Neural cell (in vitro differentiated cells): Measurements from ENCODE around the gene STX1A.
A peak's percentile ranks its signal among the peaks of the same experiment; 100 is the strongest.

ENCODE experiments used
- EP300 ChIP-seq: fragments of 450-650 bp; conservative IDR thresholded peaks from 2 replicates; pipeline ENCODE4 v1.6.1; 2014; ENCODE audit warnings: antibody characterized with exemption, mild to moderate bottlenecking, moderate library complexity; ENCODE audit not compliant: poor library complexity, severe bottlenecking
- EZH2 ChIP-seq: fragments of 200-600, 300-800 bp; shearing (Covaris generic), sonication (generic); IDR thresholded peaks from 2 replicates; pipeline ENCODE4 v1.6.1; 2014; ENCODE audit warnings: antibody characterized with exemption, low read length, borderline replicate concordance, mild to moderate bottlenecking; ENCODE audit not compliant: insufficient read depth, poor library complexity, severe bottlenecking
- POLR2AphosphoS5 ChIP-seq: IDR thresholded peaks from 2 replicates; pipeline ENCODE4 v1.6.1; 2012
- RAD21 ChIP-seq: fragments of 450-650 bp; conservative IDR thresholded peaks from 2 replicates; pipeline ENCODE4 v1.6.1; 2014; ENCODE audit warnings: antibody characterized with exemption, mild to moderate bottlenecking, moderate library complexity
- SMC3 ChIP-seq: fragments of 450-650 bp; conservative IDR thresholded peaks from 2 replicates; pipeline ENCODE4 v1.6.1; 2014; ENCODE audit warnings: antibody characterized with exemption, mild to moderate bottlenecking, moderate library complexity; ENCODE audit not compliant: poor library complexity
- TAF1 ChIP-seq: IDR thresholded peaks from 2 replicates; pipeline ENCODE4 v1.6.1; 2012; ENCODE audit warnings: low read depth
- TF ChIP-seq, protein P1 (sequence below): IDR thresholded peaks from 2 replicates; pipeline ENCODE4 v1.6.1; 2012; ENCODE audit warnings: borderline replicate concordance
- TF ChIP-seq, protein P2 (sequence below): fragments of 450-650 bp; IDR thresholded peaks from 2 replicates; pipeline ENCODE4 v1.5.1; 2014; ENCODE audit warnings: antibody characterized with exemption, mild to moderate bottlenecking, moderate library complexity; ENCODE audit not compliant: poor library complexity, severe bottlenecking

DNA sequence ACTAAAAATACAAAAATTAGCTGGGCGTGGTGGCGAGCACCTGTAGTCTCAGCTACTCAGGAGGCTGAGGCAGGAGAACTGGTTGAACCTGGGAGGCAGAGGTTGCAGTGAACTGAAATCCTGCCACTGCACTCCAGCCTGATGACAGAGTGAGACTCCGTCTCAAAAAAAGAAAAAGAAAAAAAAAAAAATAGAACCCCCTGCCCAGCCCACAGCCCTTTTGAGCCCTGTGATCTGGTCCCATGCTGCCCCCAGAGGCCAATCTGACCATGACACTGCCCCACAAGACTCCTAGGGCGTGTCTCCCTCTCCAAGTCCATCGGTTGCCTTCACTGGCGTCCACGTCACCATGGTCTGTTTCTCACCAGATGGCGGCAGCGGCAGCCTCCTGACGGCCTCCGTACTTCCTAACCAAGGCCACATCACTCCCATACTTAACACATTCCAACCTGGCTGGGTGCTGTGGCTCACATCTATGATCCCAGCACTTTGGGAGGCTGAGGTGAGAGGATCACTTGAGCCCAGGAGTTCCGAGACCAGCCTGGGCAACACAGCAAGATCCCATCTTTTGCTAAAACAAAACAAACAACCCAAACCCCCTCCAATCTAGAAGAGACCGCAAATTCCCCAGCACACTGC, 18.0 kb downstream of the STX1A start:
- TF ChIP-seq, protein P1, sequence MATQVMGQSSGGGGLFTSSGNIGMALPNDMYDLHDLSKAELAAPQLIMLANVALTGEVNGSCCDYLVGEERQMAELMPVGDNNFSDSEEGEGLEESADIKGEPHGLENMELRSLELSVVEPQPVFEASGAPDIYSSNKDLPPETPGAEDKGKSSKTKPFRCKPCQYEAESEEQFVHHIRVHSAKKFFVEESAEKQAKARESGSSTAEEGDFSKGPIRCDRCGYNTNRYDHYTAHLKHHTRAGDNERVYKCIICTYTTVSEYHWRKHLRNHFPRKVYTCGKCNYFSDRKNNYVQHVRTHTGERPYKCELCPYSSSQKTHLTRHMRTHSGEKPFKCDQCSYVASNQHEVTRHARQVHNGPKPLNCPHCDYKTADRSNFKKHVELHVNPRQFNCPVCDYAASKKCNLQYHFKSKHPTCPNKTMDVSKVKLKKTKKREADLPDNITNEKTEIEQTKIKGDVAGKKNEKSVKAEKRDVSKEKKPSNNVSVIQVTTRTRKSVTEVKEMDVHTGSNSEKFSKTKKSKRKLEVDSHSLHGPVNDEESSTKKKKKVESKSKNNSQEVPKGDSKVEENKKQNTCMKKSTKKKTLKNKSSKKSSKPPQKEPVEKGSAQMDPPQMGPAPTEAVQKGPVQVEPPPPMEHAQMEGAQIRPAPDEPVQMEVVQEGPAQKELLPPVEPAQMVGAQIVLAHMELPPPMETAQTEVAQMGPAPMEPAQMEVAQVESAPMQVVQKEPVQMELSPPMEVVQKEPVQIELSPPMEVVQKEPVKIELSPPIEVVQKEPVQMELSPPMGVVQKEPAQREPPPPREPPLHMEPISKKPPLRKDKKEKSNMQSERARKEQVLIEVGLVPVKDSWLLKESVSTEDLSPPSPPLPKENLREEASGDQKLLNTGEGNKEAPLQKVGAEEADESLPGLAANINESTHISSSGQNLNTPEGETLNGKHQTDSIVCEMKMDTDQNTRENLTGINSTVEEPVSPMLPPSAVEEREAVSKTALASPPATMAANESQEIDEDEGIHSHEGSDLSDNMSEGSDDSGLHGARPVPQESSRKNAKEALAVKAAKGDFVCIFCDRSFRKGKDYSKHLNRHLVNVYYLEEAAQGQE, result no peak
- no peak for TF ChIP-seq EP300
- TF ChIP-seq RAD21, result no peak
- TF ChIP-seq, protein P2, sequence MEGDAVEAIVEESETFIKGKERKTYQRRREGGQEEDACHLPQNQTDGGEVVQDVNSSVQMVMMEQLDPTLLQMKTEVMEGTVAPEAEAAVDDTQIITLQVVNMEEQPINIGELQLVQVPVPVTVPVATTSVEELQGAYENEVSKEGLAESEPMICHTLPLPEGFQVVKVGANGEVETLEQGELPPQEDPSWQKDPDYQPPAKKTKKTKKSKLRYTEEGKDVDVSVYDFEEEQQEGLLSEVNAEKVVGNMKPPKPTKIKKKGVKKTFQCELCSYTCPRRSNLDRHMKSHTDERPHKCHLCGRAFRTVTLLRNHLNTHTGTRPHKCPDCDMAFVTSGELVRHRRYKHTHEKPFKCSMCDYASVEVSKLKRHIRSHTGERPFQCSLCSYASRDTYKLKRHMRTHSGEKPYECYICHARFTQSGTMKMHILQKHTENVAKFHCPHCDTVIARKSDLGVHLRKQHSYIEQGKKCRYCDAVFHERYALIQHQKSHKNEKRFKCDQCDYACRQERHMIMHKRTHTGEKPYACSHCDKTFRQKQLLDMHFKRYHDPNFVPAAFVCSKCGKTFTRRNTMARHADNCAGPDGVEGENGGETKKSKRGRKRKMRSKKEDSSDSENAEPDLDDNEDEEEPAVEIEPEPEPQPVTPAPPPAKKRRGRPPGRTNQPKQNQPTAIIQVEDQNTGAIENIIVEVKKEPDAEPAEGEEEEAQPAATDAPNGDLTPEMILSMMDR, result peak; percentile 46
- TF ChIP-seq POLR2AphosphoS5, result no peak
- TF ChIP-seq EZH2, result no peak
- TF ChIP-seq TAF1, result no peak
- no peak for TF ChIP-seq SMC3
